Measurements from ENCODE around the gene FADS1. TPM values are rescaled to one million over a fixed set of nuclear protein-coding genes. Genes with fewer than 3 reads are reported as not detected.
A peak's percentile ranks its signal among the peaks of the same experiment; 100 is the strongest.

The FADS1 gene
- total and polyA plus RNA-seq, 2 of the 13 experiments (the other 11 are each of a cell fraction or from before 2014, with no cell fraction given) = 91.8 to 108 TPM

- peak; percentile 87 for TF ChIP-seq PATZ1 (CRISPR knock-in tag; IDR thresholded peaks at IDR 0.05)
- peak; percentile 40; the same call in 1 of the 2 replicates for TF ChIP-seq ZHX2 (IDR thresholded peaks at IDR 0.05; ENCODE audit: low read depth)
- no peak for TF ChIP-seq ZHX2 (CRISPR knock-in tag; IDR thresholded peaks at IDR 0.05; ENCODE audit: borderline replicate concordance)
- TF ChIP-seq ZNF761 (CRISPR knock-in tag; conservative IDR thresholded peaks at IDR 0.05) = peak; percentile 48; the same call in 1 of the 2 replicates
- peak; percentile 20; the same call in 1 of the 2 replicates for TF ChIP-seq ZFX (CRISPR knock-in tag; IDR thresholded peaks at IDR 0.05; ENCODE audit: low read depth)
- TF ChIP-seq BATF2 (CRISPR knock-in tag; IDR thresholded peaks at IDR 0.05) = 0 out of 2 replicates have a peak, but pooled peaks have one; percentile 45
- peak; percentile 77; the same call in 1 of the 2 replicates for TF ChIP-seq E2F1 (CRISPR knock-in tag; IDR thresholded peaks at IDR 0.05)
- 0 out of 2 replicates have a peak, but pooled peaks have one; percentile 68 for TF ChIP-seq ZBTB34 (CRISPR knock-in tag; IDR thresholded peaks at IDR 0.05)
- 0 out of 2 replicates have a peak, but pooled peaks have one; percentile 47 for TF ChIP-seq ZNF543 (CRISPR knock-in tag; IDR thresholded peaks at IDR 0.05)
- no peak for TF ChIP-seq ZFP1 (CRISPR knock-in tag; IDR thresholded peaks at IDR 0.05)
- peak; percentile 46; the same call in 1 of the 2 replicates for TF ChIP-seq SP5 (CRISPR knock-in tag; IDR thresholded peaks at IDR 0.05; ENCODE audit: borderline replicate concordance, low read depth)
- peak; percentile 44; the same call in 1 of the 2 replicates for TF ChIP-seq MED13 (CRISPR knock-in tag; IDR thresholded peaks at IDR 0.05)
These were observed 11.0 kb upstream of the FADS1 start, which contains the start of gene FADS2 (continued) for GRCh38 chr11:61827571-61828378.

Data from HepG2 (cell line).